CD4-positive, alpha-beta T cell treated with Interleukin-6 at 100 ng/mL for 8 hours (primary cell): ENCODE measurements around the gene PCCA.
"Not testable (repeated sequence)": the region's sequence is repeated elsewhere in the genome, so short reads cannot be mapped to it uniquely, and the experiment has no call there.

Experiments
- DNase-seq: peaks from one replicate; pipeline ENCODE4 v3.0.0-alpha.2; 2020; ENCODE audit warnings: mixed read lengths, low spot score

Gene PCCA

GRCh38 chr13:100362781-100363180, 273.9 kb downstream of the PCCA start:
- DNase-seq = no peak

DNA sequence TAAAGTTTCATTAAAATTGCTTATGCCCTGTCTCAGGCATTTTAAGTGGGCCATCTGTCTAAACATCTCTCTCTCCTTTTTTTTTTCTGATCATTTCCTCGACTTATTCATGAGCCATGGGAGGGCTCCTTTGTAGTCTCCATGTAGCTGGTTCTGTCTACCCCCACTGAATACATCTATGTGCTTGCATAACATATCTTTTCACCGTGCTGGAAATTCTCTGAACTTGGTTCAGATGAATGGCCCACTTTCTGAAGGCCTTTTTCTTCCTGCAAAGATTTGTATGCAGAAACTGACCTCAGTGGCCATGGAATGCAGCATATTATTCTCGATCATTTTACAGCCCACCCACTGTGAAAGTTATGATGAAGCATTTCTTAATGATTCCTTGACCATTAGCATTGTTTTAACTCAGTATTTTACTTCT, 274.4 kb downstream of the PCCA start:
- no peak for DNase-seq

GRCh38 chr13:100363874-100364273, 275.0 kb downstream of the PCCA start:
- no peak for DNase-seq

DNA sequence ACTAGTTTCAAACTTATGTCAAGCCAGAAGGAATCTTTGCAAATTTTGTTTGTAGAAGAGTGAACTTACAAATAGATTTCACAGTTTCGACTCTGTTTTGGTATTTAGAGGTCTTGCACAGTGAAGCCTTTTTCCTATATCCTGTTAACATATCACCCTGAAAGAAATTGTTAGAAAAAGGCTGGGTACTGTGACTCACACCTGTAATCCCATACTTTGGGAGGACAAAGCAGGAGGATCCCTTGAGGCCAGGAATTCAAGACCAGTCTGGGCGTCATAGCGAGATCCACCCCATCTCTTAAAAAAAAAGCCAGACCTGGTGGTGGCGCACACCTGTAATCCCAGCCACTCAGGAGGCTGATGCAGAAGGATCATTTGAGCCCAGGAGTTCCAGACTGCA, 275.7 kb downstream of the PCCA start:
- no peak for DNase-seq

DNA sequence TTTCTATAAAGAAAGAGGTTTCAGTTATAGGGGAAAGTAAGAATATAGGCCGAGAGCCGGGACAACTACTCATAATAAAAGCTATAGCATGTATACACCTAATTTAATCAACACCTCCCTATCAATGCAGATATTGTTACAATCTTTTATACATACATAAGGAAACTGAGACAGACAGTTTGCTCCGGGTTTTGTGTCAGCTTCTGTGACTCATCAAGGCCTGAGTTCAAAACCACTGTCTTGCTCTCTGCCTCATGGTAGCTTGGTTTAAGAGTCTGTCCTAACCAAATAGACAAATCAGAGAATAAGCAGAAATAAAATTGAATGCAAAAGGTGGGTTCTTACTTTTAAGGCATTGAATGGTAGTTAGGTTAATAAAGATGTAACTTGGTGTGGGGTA, 276.8 kb downstream of the PCCA start:
- DNase-seq = no peak

DNA sequence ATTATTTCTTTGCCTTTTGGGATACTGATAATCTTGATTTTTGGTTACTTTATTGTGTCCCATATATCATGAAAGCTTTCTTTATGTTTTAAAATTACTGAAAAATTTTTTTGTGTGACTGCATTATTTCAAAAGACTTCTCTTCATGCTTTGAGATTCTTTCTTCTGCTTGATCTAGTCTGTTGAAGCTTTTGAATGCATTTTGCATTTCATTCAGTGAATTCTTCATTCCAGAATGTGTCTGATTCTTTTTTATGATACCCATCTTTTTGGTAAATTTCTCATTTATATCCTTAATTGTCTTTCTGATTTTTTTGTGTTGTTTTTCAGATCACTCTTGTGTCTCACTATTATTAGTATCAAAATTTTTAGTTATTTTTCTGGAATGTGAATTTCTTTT, 289.6 kb downstream of the PCCA start:
- no peak for DNase-seq

DNA sequence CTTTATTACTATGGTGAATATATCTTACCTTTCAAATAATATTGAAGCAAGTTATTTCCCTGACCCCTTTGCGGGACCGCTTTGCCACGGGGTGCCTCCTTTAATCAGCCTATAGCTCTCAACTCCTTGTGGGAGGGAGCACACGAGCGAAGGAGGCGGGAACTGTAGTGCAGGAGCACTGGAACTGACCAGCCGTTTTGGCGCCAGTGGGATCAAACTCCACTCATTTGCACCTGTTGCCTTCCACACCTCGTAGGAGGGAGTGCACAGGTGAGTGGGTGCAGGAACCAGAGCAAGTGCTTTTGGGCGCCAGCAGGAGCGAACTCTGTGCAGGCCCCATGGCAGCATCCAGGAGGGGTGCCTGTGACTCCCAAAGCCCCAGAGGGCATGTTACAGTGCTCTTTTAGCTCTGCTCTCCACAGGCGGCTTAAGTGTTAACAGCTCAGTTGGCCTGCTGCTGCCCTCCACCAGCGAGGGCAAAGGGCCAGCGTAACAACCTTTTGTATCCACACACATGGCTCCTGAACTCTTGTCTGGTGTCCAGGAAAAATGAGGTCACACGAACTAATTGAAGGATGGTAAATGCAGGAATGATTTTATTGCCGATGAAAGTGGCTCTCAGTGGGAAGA, 292.8 kb downstream of the PCCA start:
- DNase-seq = no peak

GRCh38 chr13:100382785-100383184, 293.9 kb downstream of the PCCA start:
- no peak for DNase-seq

DNA sequence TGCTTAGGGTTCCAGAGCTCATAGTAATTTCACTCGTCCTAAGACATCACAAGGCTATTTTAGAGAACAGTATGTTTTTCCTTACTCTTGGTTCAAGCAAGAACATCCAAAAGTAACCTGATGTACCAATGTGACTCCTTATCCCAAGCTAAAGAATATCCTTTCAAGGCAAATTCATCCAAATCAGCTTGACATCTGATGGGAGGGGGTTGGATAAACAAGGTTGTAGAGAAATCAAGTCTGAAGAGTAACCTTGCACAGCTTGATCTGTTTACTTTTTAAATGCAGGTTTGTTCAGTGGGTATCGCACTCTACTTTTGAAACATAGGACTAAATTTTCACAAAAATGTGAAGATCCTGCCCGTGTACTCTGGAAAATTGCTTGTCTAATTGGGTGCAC, 298.5 kb downstream of the PCCA start:
- DNase-seq = no peak

DNA sequence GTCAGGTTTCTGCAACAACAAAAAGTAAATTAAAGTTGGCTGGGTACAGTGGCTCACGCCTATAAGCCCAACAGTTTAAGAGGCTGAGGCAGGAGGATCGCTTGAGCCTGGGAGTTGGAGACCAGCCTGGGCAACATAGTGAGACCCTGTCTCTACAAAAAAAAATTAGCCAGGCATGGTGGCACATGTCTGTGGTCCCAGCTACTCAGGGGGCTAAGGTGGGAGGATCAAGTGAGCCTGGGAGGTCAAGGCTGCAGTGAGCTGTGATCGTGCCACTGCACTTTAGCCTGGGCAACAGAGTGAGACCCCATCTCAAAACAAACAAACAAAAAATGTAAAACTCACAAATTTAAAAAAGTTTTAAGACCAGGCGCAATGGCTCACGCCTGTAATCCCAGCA, 299.3 kb downstream of the PCCA start:
- not testable (repeated sequence) for DNase-seq

DNA sequence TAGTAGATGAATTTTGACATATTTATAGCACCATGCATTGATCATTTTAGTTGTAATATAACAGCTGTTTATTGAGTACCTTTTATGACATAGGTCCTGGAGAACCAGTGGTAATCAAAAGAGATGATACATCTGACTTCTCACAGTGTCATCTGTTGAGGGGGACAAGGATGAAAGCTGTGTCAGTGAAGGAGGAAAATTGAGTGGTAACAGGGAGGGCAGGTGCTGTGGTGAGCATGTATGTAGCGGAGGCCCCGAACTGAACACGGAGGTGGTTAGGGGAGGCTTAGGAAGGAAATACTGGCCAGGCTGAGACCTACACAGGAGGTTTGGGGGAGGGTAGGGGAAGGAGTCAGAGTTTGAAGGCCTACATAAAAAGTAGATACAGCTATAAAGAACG, 300.0 kb downstream of the PCCA start:
- DNase-seq = no peak

DNA sequence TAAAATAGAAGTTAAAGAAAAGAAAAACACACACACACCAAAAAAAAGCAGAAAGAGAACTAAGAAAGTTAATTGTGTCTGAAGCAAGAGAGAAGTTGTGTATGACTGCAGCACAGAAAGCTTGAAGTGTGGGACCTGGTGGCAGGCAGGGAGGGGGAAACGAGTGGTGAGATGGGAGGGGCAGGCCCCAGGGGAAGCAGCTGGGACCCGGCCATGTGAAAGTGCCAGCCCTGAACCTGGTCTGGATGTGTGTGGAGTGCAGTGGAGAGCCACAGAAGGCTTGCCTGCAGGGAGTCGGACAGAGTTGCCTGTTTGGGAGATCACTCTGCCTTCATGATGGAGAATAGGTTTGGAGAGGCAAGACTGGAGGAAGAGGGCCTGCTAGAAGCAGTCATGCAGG, 300.7 kb downstream of the PCCA start:
- DNase-seq = no peak

- peak; percentile 44 for DNase-seq
Measured at GRCh38 chr13:100392709-100393630, 304.1 kb downstream of the PCCA start.

GRCh38 chr13:100394005-100394695, 305.3 kb downstream of the PCCA start:
- DNase-seq = no peak

DNA sequence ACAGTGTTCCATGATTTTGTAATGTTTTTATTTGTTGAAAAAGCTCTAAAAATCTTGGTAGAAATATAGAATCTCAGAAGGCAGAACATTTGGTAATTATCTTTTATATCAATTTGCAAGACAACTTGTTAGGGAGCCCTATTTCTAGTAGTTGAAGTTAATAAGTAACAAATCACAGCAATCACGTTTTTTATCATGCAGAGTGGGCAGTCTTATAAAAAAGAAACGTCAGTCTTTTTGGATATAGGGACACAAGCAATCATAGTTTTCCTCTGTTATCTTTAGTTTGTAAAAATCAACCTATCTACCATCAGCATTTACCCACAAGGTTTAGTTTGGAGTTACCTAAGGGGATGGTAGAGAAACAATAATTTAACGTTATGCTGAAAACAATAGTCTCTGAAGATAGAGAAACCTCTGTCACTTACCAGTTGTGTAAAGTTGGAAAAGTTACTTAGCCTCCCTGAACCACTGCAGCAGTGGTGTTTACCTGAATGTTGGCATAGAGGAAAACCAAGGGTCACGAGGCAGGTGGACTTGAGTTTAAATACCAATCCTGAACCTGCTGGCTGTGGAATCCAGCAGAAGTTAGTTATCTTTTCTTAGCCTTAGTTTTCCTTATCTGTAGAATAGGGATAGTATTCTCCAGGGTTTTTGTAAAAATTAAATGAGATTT, 306.9 kb downstream of the PCCA start:
- no peak for DNase-seq

GRCh38 chr13:100396776-100397175, 307.9 kb downstream of the PCCA start:
- DNase-seq = no peak

DNA sequence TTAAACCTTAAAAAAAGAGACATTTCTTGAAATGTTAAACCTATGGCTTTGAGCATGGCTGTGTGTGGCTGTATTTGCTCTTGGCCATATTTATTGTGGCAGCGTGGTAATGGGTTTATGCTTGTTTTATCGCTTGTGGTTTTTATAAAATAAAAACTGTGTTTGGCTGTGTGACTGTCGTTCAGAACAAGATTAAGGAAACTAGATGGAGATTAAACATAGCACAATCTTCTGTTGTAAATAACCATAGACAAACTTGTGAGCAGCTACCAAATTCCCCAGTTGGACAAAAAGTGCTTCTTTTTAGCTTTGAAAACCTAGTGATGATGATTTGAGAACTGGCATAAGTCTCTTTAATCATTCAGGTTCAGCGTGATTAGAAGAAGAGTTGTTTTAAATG, 308.7 kb downstream of the PCCA start:
- no peak for DNase-seq

DNA sequence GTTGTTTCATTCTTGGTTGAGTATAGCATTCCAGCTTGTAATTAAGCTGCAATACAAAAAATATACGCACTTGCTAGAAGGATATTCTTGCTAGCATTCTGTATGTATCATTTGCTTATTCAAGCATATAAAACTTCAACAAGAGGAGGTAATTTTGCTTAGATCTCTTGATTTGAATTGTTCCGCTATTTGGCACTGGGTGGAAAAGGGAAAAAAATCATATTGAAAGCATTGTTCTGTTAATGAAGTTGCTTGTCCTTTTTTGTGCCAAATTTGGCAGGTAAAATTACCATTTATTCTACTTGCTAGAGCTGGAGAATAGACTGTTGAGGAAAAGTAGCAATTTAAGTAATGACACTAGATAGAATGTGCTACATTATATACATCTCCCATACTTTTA, 309.5 kb downstream of the PCCA start:
- DNase-seq = no peak

DNA sequence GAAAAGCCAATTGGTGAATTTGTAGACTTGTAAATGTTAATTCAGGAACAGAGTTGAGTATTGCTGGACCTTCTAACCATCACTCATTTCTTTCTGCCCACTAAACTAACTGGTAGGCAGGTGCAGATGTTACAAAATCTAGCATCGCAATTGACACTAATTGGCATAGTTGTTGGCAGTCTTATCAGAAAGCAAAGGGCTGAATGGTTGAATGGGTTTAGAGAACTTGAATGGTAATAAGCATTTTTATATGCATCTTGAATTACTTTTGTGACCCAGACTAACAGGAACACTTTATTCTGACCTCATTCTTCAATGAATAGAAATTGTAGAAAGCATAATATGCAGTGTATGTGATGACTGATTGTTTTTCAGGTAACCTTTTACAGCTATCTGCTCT, 310.6 kb downstream of the PCCA start:
- no peak for DNase-seq

DNA sequence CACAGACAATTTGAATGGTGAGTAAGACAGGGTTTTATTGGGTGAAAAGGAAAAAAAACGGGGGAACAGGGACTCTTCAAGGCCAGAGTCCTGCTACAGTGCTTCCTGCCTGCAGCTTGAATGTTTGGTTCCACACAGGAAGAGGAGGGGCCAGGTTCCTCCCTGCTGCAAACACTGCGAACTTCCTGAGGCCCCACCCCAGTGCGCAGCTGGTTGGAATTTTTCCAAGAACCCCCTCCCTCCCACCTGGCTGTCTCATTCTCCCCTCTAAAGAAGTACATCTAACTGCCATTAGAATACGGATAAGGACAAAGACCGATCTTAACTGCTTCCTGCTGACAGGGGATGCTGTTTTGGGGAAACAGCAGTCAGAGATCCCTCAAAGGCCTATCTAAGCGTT, 314.8 kb downstream of the PCCA start:
- DNase-seq = no peak

GRCh38 chr13:100409132-100409531, 320.2 kb downstream of the PCCA start:
- DNase-seq = no peak

GRCh38 chr13:100423375-100423774, 334.5 kb downstream of the PCCA start:
- DNase-seq = no peak
